Measurements from ENCODE around the gene TWSG1.

TWSG1 gene

GRCh38 chr18:9322744-9323143 lies 11.8 kb upstream of the TWSG1 start:
- TF ChIP-seq ZBTB7A (IDR thresholded peaks at IDR 0.05; ENCODE audit: low read depth): no peak

- TF ChIP-seq RAD21 (IDR thresholded peaks at IDR 0.05; ENCODE audit: low read depth): no peak
- TF ChIP-seq MAX (IDR thresholded peaks at IDR 0.05): no peak
- TF ChIP-seq CREB1 (IDR thresholded peaks at IDR 0.05; ENCODE audit: low read depth): no peak
- TF ChIP-seq NFIC (IDR thresholded peaks at IDR 0.05): no peak
- TF ChIP-seq CEBPB (IDR thresholded peaks at IDR 0.05): no peak
These were observed 10.7 kb upstream of the TWSG1 start for GRCh38 chr18:9323750-9324445.

GRCh38 chr18:9325716-9326115 lies 8.9 kb upstream of the TWSG1 start:
- no peak for TF ChIP-seq TCF12 (IDR thresholded peaks at IDR 0.05; ENCODE audit: low read depth)
- TF ChIP-seq MAX (IDR thresholded peaks at IDR 0.05): no peak
- no peak for TF ChIP-seq TAF1 (IDR thresholded peaks at IDR 0.05; ENCODE audit: low read depth)
- TF ChIP-seq CEBPB (IDR thresholded peaks at IDR 0.05): no peak
- no peak for TF ChIP-seq YY1 (IDR thresholded peaks at IDR 0.05; ENCODE audit: low read depth)
- no peak for TF ChIP-seq EGR1 (IDR thresholded peaks at IDR 0.05)
- TF ChIP-seq ZBTB7A (IDR thresholded peaks at IDR 0.05; ENCODE audit: low read depth): no peak
- TF ChIP-seq CREB1 (IDR thresholded peaks at IDR 0.05; ENCODE audit: low read depth): no peak
- no peak for TF ChIP-seq RAD21 (IDR thresholded peaks at IDR 0.05; ENCODE audit: low read depth)
- TF ChIP-seq, protein P1, sequence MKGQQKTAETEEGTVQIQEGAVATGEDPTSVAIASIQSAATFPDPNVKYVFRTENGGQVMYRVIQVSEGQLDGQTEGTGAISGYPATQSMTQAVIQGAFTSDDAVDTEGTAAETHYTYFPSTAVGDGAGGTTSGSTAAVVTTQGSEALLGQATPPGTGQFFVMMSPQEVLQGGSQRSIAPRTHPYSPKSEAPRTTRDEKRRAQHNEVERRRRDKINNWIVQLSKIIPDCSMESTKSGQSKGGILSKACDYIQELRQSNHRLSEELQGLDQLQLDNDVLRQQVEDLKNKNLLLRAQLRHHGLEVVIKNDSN (IDR thresholded peaks at IDR 0.05): no peak
- TF ChIP-seq REST (IDR thresholded peaks at IDR 0.05; ENCODE audit: low read depth): no peak
- no peak for TF ChIP-seq TEAD4 (IDR thresholded peaks at IDR 0.05)
- TF ChIP-seq NFIC (IDR thresholded peaks at IDR 0.05): no peak
- no peak for TF ChIP-seq EP300 (IDR thresholded peaks at IDR 0.05; ENCODE audit: borderline replicate concordance)
- no peak for TF ChIP-seq FOXM1 (IDR thresholded peaks at IDR 0.05; ENCODE audit: borderline replicate concordance, low read depth)

DNA sequence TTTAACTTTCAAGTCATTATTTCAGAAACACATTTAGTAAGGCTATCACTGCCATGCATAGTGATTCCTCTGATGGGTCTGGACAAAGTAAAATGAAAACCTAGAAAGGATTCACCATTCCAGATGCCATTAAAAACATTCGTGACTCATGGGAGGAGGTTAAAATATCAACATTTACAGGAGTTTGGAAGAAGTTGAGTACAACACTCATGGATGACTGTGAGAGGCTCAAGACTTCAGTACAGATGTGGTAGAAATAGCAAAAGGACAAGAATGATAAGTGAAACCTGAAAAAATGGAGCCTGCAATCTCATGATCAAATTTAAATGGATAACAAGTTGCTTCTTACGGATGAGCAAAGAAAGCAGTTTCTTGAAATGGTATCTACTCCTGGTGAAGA lies 5.8 kb upstream of the TWSG1 start:
- TF ChIP-seq EP300 (IDR thresholded peaks at IDR 0.05; ENCODE audit: borderline replicate concordance): no peak
- no peak for TF ChIP-seq CEBPB (IDR thresholded peaks at IDR 0.05)
- TF ChIP-seq FOXM1 (IDR thresholded peaks at IDR 0.05; ENCODE audit: borderline replicate concordance, low read depth): no peak
- TF ChIP-seq RAD21 (IDR thresholded peaks at IDR 0.05; ENCODE audit: low read depth): no peak
- TF ChIP-seq CREB1 (IDR thresholded peaks at IDR 0.05; ENCODE audit: low read depth): no peak
- TF ChIP-seq, protein P1 (IDR thresholded peaks at IDR 0.05): no peak
- TF ChIP-seq REST (IDR thresholded peaks at IDR 0.05; ENCODE audit: low read depth): no peak

DNA sequence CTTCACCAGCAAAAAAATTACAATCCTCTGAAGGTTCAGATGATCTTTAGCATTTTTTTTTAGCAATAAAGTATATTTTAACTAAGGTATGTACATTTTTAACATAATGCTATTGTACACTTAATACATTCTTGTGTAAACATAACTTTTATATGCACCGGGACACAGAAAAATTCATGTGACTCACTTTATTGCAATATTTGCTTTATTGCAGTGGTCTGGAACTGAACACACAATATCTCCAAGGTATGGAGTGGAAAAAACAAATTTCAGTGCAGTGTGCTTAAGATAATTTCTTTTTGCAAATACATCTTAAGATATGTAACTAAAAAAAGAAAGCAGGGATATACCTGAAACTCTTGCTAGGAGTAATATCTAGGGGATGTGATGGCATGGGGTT lies 5.1 kb upstream of the TWSG1 start:
- TF ChIP-seq, protein P1 (IDR thresholded peaks at IDR 0.05): no peak
- TF ChIP-seq TCF12 (IDR thresholded peaks at IDR 0.05; ENCODE audit: low read depth): no peak
- no peak for TF ChIP-seq TEAD4 (IDR thresholded peaks at IDR 0.05)
- TF ChIP-seq EP300 (IDR thresholded peaks at IDR 0.05; ENCODE audit: borderline replicate concordance): no peak
- no peak for TF ChIP-seq CEBPB (IDR thresholded peaks at IDR 0.05)
- TF ChIP-seq CREB1 (IDR thresholded peaks at IDR 0.05; ENCODE audit: low read depth): no peak
- TF ChIP-seq EGR1 (IDR thresholded peaks at IDR 0.05): no peak
- no peak for TF ChIP-seq TAF1 (IDR thresholded peaks at IDR 0.05; ENCODE audit: low read depth)
- TF ChIP-seq YY1 (IDR thresholded peaks at IDR 0.05; ENCODE audit: low read depth): no peak
- TF ChIP-seq FOXM1 (IDR thresholded peaks at IDR 0.05; ENCODE audit: borderline replicate concordance, low read depth): no peak
- no peak for TF ChIP-seq ZBTB7A (IDR thresholded peaks at IDR 0.05; ENCODE audit: low read depth)
- no peak for TF ChIP-seq MAX (IDR thresholded peaks at IDR 0.05)
- TF ChIP-seq NFIC (IDR thresholded peaks at IDR 0.05): no peak
- no peak for TF ChIP-seq REST (IDR thresholded peaks at IDR 0.05; ENCODE audit: low read depth)
- no peak for TF ChIP-seq RAD21 (IDR thresholded peaks at IDR 0.05; ENCODE audit: low read depth)

All from Ishikawa (cell line).